ENCODE measurements around the gene FAM184B. TPM values are rescaled to one million over a fixed set of nuclear protein-coding genes. Genes with fewer than 3 reads are reported as not detected.

Gene FAM184B
- total and polyA plus RNA-seq, 2 of the 4 experiments (the other 2 are of a cell fraction) = 0.07 to 0.18 TPM

DNA sequence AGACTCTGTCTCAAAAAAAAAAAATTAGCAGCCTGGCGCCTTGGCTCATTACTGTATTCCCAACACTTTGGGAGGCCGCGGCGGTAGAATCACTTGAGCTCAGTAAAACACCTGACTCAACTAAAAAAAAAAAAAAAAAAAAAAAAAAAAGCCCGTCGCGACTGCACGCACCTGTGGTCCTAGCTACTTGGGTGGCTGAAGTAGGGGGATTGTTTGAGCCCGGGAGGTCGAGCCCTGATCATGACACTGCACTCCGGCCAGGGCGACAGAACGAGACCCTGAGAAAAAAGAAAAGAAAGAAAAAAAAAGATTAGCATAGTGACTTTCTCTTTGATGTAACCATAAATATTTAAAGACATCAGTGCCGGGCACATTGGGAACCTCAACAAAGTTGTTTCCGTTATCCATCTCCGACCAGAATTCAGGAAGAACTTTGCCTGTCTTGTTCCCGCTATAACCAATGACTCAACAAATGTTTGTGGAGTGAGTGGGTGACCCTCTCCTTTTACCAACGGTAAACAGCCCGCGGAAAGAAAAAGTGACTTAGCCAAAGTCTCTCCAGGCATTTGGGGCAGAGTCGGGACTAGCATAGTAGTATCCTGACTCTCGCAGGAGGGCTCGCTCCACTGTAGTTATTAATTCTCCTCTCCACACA is 167.5 kb downstream of the FAM184B start:
- Histone ChIP-seq H3K9me3 (ENCODE audit: control insufficient read depth, insufficient read depth, low read length) (no peaks in the 10 kb centered on the region), H3K56ac (ENCODE audit: extremely low read depth, insufficient read depth, low read length) (peak overlapping the region; percentile 97), H2BK20ac (ENCODE audit: low read depth, low read length) (peak overlapping the region; percentile 16; the same call in 1 of the 2 replicates), H4K8ac (ENCODE audit: low read depth in 2 of 2, low read length in 2 of 2) (peak overlapping the region; percentile 59 to 98), H2BK120ac (ENCODE audit: low read depth, low read length) (peak overlapping the region; percentile 81), H2BK15ac (ENCODE audit: low read depth, low read length) (peak overlapping the region; percentile 30; the same call in 1 of the 3 replicates), H3K79me1 (ENCODE audit: low read depth in 1 of 2, low read length in 2 of 2) (peaks cover 0 to 26% of the 10 kb centered on the region in 2 experiments; a peak in 2 of 4 replicates), H3K4ac (ENCODE audit: low read depth, low read length) (peak overlapping the region; percentile 80), H2BK5ac (ENCODE audit: low read depth, low read length, poor library complexity, severe bottlenecking) (peak overlapping the region; percentile 74), H2AFZ (replicated peaks; ENCODE audit: low read length, poor library complexity) (peak overlapping the region; percentile 91), H3K4me3 (ENCODE audit: insufficient read depth, low read depth, low read length) (peak overlapping the region; percentile 75), H2AK5ac (ENCODE audit: low read depth, low read length) (no peak overlapping the region), H4K5ac (ENCODE audit: low read depth, low read length) (peak overlapping the region; percentile 66), H3K9me1 (ENCODE audit: insufficient read depth, low read length) (peaks cover 5% of the 10 kb centered on the region), H3K23ac (ENCODE audit: low read depth, low read length) (peak overlapping the region; percentile 88; the same call in 1 of the 2 replicates), H3K4me1 (ENCODE audit: control insufficient read depth, insufficient read depth, low read length) (peaks cover 5% of the 10 kb centered on the region), H4K20me1 (ENCODE audit: insufficient read depth, low read length) (peaks cover 34% of the 10 kb centered on the region), H3K27me3 (ENCODE audit: control insufficient read depth, insufficient read depth, low read length) (no peaks in the 10 kb centered on the region), H4K91ac (ENCODE audit: insufficient read depth, low read depth, low read length) (peak overlapping the region; percentile 78; the same call in 1 of the 2 replicates), H3K36me3 (ENCODE audit: control insufficient read depth, insufficient read depth, low read length) (peaks cover 16% of the 10 kb centered on the region), H3K4me2 (ENCODE audit: low read depth, low read length) (peak overlapping the region; percentile 86), H3K14ac (replicated peaks; ENCODE audit: low read depth, low read length) (peak overlapping the region; percentile 93), H3K27ac (ENCODE audit: insufficient read depth, low read length) (peak overlapping the region; percentile 73), H3K18ac (ENCODE audit: low read depth, low read length) (peak overlapping the region; percentile 43), H2AK9ac (replicated peaks; ENCODE audit: low read depth, low read length, poor library complexity) (peak overlapping the region; percentile 47), H3K9ac (ENCODE audit: low read depth, low read length) (peak overlapping the region; percentile 81)
- WGBS, 2 experiments (ENCODE audit: extremely low coverage in 2 of 2, insufficient read length in 1 of 2) = no CpG with 5 or more reads among the region's 23 CpGs
- in situ Hi-C loops (cut with MboI; ENCODE audit: low sequenced_read_pairs) (no loop called here), dilution Hi-C loops (cut with HindIII; ENCODE audit: low sequenced_read_pairs, unreplicated experiment) (no loop called here), intact Hi-C loops (cut with micrococcal nuclease) (loop anchor here (2.0 kb wide), 1 partner anchor 37 kb away; the partner anchor contains the start of gene LAP3)
- TSS peak; percentile 93 for BruUV-seq (replicated peaks)
- ATAC-seq (ENCODE audit: low read depth) (peak; percentile 83), DNase-seq (peak; percentile 87)
- ChIA-PET POLR2A (ENCODE audit: unreplicated experiment) (interaction anchor here (0.6 to 1.0 kb wide), 4 partner anchors 35 to 196 kb away, joined by 3 to 4 read pairs (median 4); no protein-coding TSS in a partner anchor), CTCF (interaction anchor here (0.6 kb wide), 1 partner anchor 8 kb away, joined by 4 read pairs; no protein-coding TSS in a partner anchor)
- TF ChIP-seq NFE2L2 (IDR thresholded peaks at IDR 0.05; ENCODE audit: low read depth, low read length) (peak; percentile 66), RCOR1 (IDR thresholded peaks at IDR 0.05; ENCODE audit: insufficient replicate concordance, low read length) (peak; percentile 68), FOS (IDR thresholded peaks at IDR 0.05; ENCODE audit: low read depth, low read length) (peak; percentile 33; the same call in 1 of the 2 replicates)
- TF ChIP-seq, protein P1, sequence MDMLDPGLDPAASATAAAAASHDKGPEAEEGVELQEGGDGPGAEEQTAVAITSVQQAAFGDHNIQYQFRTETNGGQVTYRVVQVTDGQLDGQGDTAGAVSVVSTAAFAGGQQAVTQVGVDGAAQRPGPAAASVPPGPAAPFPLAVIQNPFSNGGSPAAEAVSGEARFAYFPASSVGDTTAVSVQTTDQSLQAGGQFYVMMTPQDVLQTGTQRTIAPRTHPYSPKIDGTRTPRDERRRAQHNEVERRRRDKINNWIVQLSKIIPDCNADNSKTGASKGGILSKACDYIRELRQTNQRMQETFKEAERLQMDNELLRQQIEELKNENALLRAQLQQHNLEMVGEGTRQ (IDR thresholded peaks at IDR 0.05; ENCODE audit: low read depth, low read length) = no peak
